HL-60 (cell line): ENCODE data around the gene TCF23.

Source experiments
- CTCF ChIP-seq: IDR thresholded peaks from one replicate; pipeline ENCODE4 v1.5.1; 2011; ENCODE audit warnings: low read length, control low read depth, inconsistent platforms; ENCODE audit not compliant: insufficient read depth
- GABPA ChIP-seq: IDR thresholded peaks from 2 replicates; pipeline ENCODE4 v1.6.1; 2012; ENCODE audit warnings: low read depth
- POLR2AphosphoS5 ChIP-seq: IDR thresholded peaks from 2 replicates; pipeline ENCODE4 v1.6.1; 2012; ENCODE audit warnings: low read depth

- TF ChIP-seq CTCF = no peak
- TF ChIP-seq GABPA = no peak
- TF ChIP-seq POLR2AphosphoS5 = no peak
Measured at GRCh38 chr2:27177441-27178351, 28.9 kb downstream of the TCF23 start.
